ENCODE results near the gene HIVEP1. TPM values are rescaled to one million over a fixed set of nuclear protein-coding genes. Genes with fewer than 3 reads are reported as not detected.

The HIVEP1 gene
- total RNA-seq, 1 donor from 2014 or later: 69.4 TPM

DNA sequence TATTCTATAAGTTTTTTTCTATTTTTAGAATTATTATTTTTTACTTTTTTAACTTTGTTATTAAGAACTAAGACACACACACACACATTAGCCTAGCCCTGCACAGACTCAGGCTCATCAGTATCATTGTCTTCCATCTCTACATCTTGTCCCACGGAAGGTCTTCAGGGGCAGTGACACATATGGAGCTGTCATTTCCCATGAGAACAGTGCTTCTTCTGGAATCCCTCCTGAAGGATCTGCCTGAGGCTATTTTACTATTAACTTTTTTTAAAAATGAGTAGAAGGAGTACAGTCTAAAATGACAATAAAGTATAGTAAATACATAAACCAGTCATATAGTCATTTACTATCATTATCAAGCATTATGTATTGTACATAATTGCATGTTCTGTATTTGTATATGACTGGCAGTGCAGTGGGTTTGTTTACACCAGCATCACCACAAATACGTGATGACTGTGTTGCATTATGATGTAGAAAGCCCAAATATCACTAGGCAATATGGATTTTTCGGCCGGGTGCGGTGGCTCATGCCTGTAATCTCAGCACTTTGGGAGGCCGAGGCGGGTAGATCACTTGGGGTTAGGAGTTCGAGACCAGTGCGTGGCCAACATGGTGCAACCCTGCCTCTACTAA, 57.9 kb downstream of the HIVEP1 start:
- Mint-ChIP-seq H3K36me3 (no peaks in the 10 kb centered on the region), H3K4me1 (peaks cover 23% of the 10 kb centered on the region), H3K27ac (no peak overlapping the region), H3K27me3 (ENCODE audit: low read depth) (no peaks in the 10 kb centered on the region), H3K9me3 (no peaks in the 10 kb centered on the region), H3K4me3 (no peak overlapping the region)
- TF ChIP-seq, protein P1, sequence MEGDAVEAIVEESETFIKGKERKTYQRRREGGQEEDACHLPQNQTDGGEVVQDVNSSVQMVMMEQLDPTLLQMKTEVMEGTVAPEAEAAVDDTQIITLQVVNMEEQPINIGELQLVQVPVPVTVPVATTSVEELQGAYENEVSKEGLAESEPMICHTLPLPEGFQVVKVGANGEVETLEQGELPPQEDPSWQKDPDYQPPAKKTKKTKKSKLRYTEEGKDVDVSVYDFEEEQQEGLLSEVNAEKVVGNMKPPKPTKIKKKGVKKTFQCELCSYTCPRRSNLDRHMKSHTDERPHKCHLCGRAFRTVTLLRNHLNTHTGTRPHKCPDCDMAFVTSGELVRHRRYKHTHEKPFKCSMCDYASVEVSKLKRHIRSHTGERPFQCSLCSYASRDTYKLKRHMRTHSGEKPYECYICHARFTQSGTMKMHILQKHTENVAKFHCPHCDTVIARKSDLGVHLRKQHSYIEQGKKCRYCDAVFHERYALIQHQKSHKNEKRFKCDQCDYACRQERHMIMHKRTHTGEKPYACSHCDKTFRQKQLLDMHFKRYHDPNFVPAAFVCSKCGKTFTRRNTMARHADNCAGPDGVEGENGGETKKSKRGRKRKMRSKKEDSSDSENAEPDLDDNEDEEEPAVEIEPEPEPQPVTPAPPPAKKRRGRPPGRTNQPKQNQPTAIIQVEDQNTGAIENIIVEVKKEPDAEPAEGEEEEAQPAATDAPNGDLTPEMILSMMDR (IDR thresholded peaks at IDR 0.05; ENCODE audit: unreplicated experiment): no peak
- no peak for DNase-seq (ENCODE audit: low spot score in 2 of 2, unreplicated experiment in 2 of 2)

DNA sequence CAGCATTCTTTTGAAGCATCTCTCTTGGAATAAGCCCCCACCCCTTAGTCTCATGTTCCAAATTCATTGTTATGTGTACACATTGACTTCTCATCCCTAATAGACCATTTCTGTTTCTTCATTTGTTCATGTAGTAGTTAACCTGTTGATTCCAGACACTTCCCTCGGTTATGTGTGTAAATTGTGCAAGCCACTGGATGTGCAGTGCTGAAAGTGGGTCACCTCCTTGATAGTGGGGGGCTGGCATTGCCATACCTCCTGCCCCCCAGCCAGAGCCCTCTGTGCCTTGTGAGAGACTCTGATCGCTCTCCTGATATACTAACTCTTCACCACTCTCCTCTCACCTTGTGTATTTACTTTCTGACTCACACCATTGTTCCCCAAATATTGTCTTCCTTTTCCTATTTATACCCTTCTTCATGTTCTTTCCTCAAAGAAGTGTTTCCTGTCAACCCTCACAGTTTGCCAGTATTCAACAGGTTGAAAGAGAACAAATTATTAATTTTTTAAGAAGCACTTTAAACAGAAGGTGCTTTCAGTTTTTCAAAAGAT, 59.0 kb downstream of the HIVEP1 start:
- Mint-ChIP-seq H3K4me3 (no peak overlapping the region), H3K4me1 (peaks cover 18% of the 10 kb centered on the region), H3K9me3 (no peaks in the 10 kb centered on the region), H3K27ac (no peak overlapping the region), H3K27me3 (ENCODE audit: low read depth) (no peaks in the 10 kb centered on the region), H3K36me3 (no peaks in the 10 kb centered on the region)
- TF ChIP-seq, protein P1 (IDR thresholded peaks at IDR 0.05; ENCODE audit: unreplicated experiment): no peak
- no peak for DNase-seq (ENCODE audit: low spot score in 2 of 2, unreplicated experiment in 2 of 2)

DNA sequence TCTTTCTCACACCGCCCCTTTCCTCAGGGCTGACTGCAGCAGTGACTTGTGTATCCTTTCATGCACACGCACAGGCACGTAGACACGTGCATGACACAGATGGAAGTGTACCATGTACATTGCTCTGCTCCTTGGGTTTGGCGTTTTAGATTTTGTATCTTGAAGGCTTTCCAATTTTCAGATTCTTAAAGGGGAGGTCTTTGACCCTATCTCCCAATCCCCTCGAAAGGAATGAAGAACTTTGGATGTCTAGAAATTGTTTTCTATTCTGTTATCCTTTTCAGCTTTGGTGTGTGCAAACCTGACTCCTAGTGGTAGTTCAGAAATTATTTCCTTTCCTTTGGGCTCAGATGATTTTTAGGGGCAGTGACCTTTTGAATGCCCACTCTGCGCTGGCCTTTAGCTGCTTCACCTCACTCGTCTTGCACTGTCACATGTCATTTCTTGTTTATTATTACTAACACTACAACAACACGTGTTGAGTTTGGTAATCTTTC, 63.0 kb downstream of the HIVEP1 start:
- Mint-ChIP-seq H3K4me3 (no peak overlapping the region), H3K27ac (peak overlapping the region; percentile 37), H3K27me3 (ENCODE audit: low read depth) (no peaks in the 10 kb centered on the region), H3K4me1 (peaks cover 16% of the 10 kb centered on the region), H3K9me3 (no peaks in the 10 kb centered on the region), H3K36me3 (no peaks in the 10 kb centered on the region)
- DNase-seq (ENCODE audit: low spot score in 2 of 2, unreplicated experiment in 2 of 2): no peak
- TF ChIP-seq, protein P1 (IDR thresholded peaks at IDR 0.05; ENCODE audit: unreplicated experiment): no peak

DNA sequence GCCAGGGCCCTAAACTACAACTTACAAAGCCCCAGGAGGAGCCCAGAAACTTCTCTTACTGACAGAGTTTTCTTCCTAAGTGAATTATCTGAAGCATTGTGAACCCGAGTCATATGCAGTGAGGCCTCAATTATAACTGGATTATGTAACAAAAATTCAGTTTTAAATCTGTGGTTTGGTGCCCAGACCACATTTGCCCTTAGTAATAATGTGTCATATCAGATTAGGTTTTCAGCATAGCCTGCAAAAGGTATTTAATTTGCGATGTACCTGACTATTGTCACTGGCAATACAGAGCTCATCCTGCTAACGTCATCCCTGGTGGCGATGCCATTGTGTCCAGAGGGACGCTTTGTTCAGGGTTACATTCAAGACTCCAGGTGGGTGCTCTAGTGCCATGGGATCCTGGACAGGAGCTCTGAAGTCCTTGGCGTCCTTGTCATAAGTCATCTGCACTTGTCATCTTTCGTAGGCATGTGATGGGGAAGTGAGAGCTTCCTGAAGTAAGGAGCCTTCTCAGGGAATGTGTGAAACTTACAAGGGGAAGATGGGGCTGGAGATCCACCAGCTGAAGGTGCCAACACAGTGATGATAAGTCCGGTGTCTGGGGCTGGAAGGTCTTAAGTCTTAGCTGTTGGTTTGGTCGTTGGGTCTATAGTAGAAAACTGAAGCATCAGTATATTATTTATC, 65.1 kb downstream of the HIVEP1 start:
- TF ChIP-seq, protein P1 (IDR thresholded peaks at IDR 0.05; ENCODE audit: unreplicated experiment): no peak
- H3K36me3 Mint-ChIP-seq: no peaks in the 10 kb centered on the region

DNA sequence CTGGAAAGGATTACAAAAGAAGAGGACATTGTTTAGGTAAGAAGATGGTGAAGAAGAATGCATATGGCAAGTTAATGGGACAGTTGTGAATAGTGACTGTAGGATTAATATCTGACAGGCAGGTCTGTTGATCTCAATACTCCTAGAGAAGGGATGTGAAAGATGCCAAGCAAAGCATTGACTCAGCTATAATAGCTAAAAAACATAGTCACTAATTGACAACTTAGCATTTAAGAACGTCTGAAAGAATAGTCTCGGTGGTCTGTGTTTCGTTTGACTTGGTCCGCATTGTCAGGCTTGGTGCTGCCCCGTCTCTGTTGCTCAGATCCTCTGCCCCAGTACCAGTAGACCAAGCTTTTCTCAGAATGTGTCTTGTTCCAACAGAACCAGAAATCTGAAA, 65.9 kb downstream of the HIVEP1 start:
- Mint-ChIP-seq H3K4me3 (no peak overlapping the region), H3K36me3 (no peaks in the 10 kb centered on the region), H3K27ac (no peak overlapping the region), H3K27me3 (ENCODE audit: low read depth) (no peaks in the 10 kb centered on the region), H3K9me3 (no peaks in the 10 kb centered on the region), H3K4me1 (peaks cover 20% of the 10 kb centered on the region)
- TF ChIP-seq, protein P1 (IDR thresholded peaks at IDR 0.05; ENCODE audit: unreplicated experiment): no peak
- no peak for DNase-seq (ENCODE audit: low spot score in 2 of 2, unreplicated experiment in 2 of 2)

More for the DNA sequence above, 65.1 kb downstream of the HIVEP1 start:
- Mint-ChIP-seq H3K4me1 (peaks cover 20% of the 10 kb centered on the region), H3K27ac (no peak overlapping the region), H3K9me3 (no peaks in the 10 kb centered on the region), H3K27me3 (ENCODE audit: low read depth) (no peaks in the 10 kb centered on the region), H3K4me3 (no peak overlapping the region)
- no peak for DNase-seq (ENCODE audit: low spot score in 2 of 2, unreplicated experiment in 2 of 2)

Measured in mesothelial cell of epicardium (in vitro differentiated cells).